AG04449 (cell line): ENCODE results near the gene FOCAD.

ENCODE experiments used
- CTCF ChIA-PET: fragments of 350-600 bp; formaldehyde crosslinking; extraction: SDS; loops from one replicate; lab custom pipeline; 2021; ENCODE audit warnings: antibody characterized with exemption; lab: Yijun Ruan, JAX
- POLR2A ChIA-PET: fragments of 400-600, 350-600 bp; formaldehyde crosslinking; extraction: SDS; loops from one replicate; lab custom pipeline; 2020; ENCODE audit warnings: antibody characterized with exemption, inconsistent platforms; lab: Yijun Ruan, JAX
- DNase-seq: peaks from one replicate; pipeline ENCODE4 v3.0.0-alpha.2; 2010; ENCODE audit warnings: low read depth, low spot score
- H3K4me3 ChIP-seq: 2 replicates; pipeline ENCODE4 v1.5.1; 2011; ENCODE audit warnings: low read depth, mild to moderate bottlenecking, control low read depth, low read length
- CTCF ChIP-seq: IDR thresholded peaks from one replicate; pipeline ENCODE4 v1.5.1; 2011; ENCODE audit warnings: mild to moderate bottlenecking, moderate library complexity, low read length, control low read depth, inconsistent platforms; ENCODE audit not compliant: insufficient read depth; ENCODE audit errors: missing control alignments

FOCAD gene

GRCh38 chr9:20880675-20881074, 196.6 kb downstream of the FOCAD start:
- no peak for DNase-seq
- H3K4me3 ChIP-seq = no peak overlapping the region
- CTCF ChIA-PET = interaction anchor here (1.2 to 1.5 kb wide), 3 partner anchors 12 to 256 kb away, joined by 3 to 6 read pairs (median 4); no protein-coding TSS in a partner anchor
- POLR2A ChIA-PET = no interaction called here
- TF ChIP-seq CTCF = no peak

GRCh38 chr9:20884985-20885593, 201.0 kb downstream of the FOCAD start:
- no peak overlapping the region for H3K4me3 ChIP-seq
- POLR2A ChIA-PET = no interaction called here
- TF ChIP-seq CTCF = peak; percentile 61
- no peak for DNase-seq
- CTCF ChIA-PET = interaction anchor here (0.8 to 6.7 kb wide), 18 partner anchors 10 to 505 kb away, joined by 3 to 69 read pairs (median 4); partner anchors contain the start of gene FOCAD

- no peak for TF ChIP-seq CTCF
- DNase-seq = no peak
- no peak overlapping the region for H3K4me3 ChIP-seq
- ChIA-PET CTCF (interaction anchor here (0.8 to 1.5 kb wide), 3 partner anchors 13 to 42 kb away, joined by 4 to 5 read pairs (median 5); no protein-coding TSS in a partner anchor), POLR2A (no interaction called here)
These were observed 215.0 kb downstream of the FOCAD start for GRCh38 chr9:20898885-20899554.

DNA sequence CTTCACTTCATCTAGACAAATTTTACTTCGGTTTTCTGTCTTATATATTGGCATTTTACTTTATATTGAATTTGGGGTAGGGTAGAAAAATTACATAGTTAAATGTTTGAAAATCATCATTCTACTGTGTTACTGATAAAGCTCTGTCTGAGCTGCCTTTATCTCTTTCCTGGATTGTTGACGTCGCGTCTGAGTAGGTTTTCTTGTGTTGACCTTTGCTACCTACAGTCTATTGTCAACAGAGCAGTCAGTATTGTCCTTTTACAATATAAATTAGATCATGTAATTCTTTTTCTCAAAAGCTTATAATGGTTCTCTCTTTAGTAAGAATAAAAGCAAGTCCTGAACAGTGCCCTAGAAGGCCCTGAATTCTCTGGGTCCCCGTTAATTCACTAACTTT, 219.2 kb downstream of the FOCAD start:
- no peak for TF ChIP-seq CTCF
- no peak for DNase-seq
- POLR2A ChIA-PET = no interaction called here
- no peak overlapping the region for H3K4me3 ChIP-seq
- CTCF ChIA-PET = interaction anchor here (1.0 kb wide), 1 partner anchor 19 kb away, joined by 3 read pairs; no protein-coding TSS in a partner anchor

- no peak for DNase-seq
- POLR2A ChIA-PET = no interaction called here
- no peak overlapping the region for H3K4me3 ChIP-seq
- TF ChIP-seq CTCF = no peak
- CTCF ChIA-PET = interaction anchor here (0.9 kb wide), 1 partner anchor 21 kb away, joined by 3 read pairs; no protein-coding TSS in a partner anchor
These were observed 220.9 kb downstream of the FOCAD start for GRCh38 chr9:20904995-20905394.

GRCh38 chr9:20906326-20906725, 222.3 kb downstream of the FOCAD start:
- ChIA-PET POLR2A (no interaction called here), CTCF (interaction anchor here (0.9 kb wide), 1 partner anchor 35 kb away, joined by 3 read pairs; no protein-coding TSS in a partner anchor)
- DNase-seq = no peak
- H3K4me3 ChIP-seq = no peak overlapping the region
- no peak for TF ChIP-seq CTCF
